HG03558 (cell line): Measurements from ENCODE around the gene ZNF568.

Source experiments
- ATAC-seq: cut with Tn5 transposase; IDR thresholded peaks from one replicate; pipeline ENCODE4 v1.9.1; 2021; ENCODE audit warnings: moderate number of reproducible peaks; ENCODE audit not compliant: unreplicated experiment; ENCODE audit errors: extremely low read depth

Gene ZNF568

DNA sequence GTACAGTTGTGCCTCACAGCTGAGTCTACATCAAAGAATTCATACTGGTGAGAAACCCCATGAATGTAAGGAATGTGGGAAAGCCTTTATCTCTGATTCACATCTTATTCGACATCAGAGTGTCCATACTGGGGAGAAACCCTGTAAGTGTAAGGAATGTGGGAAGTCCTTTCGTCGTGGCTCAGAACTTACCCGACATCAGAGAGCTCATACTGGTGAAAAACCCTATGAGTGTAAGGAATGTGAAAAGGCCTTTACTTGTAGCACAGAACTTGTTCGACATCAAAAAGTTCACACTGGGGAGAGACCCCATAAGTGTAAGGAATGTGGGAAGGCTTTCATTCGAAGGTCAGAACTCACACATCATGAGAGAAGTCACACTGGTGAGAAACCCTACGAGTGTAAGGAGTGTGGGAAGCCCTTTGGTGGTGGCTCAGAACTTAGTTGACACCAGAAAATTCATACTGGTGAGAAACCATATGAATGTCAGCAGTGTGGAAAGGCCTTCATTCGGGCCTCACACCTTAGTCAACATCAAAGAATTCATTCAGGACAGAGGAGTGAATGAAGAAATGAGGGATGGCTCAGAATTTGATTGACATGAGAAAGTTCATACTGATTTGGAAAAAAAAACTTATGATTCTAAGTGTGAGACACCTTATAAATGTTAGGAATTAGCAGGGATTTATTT is 81.2 kb downstream of the ZNF568 start:
- ATAC-seq, result no peak

DNA sequence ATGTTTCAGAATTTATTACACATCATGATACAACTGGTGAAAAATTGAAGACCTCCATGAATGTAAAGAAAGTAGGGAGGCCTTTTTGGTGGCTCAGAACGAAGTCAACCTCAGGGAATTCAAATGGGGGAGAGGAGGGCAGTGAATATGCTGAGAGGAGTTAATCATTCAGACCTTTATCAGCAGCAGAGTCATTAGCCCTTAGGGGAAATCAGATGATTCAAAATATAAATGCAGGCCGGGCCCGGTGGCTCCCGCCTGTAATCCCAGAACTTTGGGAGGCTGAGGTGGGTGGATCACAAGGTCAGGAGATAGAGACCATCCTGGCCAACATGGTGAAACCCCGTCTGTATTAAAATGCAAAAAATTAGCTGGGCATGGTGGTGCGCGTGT is 81.7 kb downstream of the ZNF568 start:
- ATAC-seq, result no peak

DNA sequence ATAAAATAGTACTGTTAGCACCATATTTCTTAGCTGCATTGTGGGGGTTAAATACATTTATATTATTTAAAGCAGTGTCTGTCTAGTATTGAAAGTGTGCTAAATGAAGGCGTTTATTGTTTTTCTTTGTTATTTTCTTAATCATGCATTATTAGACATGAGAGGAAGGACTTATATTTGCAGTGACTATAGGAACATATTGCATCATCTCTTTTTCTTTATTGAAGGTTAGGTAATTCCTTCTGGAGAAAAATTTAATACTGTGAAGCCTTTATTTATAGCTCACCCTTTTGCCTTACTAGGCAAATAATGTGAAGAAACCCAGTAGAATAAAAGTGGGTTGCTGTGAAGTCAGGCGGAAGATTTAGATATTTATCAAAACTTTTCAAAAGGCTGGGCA is 83.2 kb downstream of the ZNF568 start:
- no peak for ATAC-seq

DNA sequence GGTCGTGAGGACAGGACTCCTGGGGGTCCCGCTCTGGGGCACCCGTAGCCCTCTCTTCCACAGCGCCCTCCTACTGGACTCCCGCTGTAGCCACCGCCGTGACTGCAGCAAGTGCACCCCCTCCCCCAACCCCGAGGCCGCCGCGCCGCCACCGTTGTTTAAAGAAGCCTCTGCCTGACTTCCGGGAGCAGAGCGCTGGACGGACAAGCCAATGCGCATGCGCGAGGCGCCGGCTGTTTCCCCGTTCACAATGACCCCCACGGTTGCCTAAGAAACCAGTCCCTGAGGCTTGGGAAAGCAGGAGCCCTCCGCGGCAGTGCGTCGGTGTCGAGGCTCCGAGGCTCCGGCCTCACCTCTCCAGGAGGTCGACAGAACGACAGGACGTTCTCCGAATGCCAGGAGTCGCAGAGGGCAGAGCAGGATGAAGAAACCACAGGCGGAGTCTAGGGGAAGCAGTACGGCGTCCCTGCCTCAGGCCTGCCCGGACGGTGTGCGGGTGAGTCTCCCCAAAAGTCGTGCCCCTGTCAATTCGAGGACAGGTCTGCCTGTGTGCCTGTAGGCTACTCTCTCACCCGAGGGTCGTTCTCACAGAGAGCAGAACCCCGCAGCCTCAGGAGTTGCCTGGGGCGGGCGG is 91.6 kb downstream of the ZNF568 start:
- no peak for ATAC-seq

DNA sequence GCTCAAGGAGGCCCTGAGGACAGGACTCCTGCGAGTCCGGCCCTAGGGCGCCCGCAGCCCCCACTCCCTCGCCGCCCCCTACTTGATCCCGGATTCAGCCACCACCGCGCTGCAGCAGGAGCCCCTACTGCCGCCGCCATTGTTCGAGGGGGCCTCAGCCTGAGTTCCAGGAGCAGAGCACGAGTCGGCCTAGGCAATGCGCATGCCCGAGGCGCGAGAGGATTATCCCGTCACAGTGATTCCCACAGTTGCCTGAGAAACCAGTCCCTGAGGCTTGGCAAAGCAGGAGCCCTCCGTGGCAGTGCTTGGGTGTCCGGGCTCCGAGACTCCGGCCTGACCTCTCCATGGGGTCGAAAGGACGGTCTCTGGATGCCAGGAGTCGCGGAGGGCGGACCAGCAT is 93.7 kb downstream of the ZNF568 start:
- ATAC-seq, result no peak

DNA sequence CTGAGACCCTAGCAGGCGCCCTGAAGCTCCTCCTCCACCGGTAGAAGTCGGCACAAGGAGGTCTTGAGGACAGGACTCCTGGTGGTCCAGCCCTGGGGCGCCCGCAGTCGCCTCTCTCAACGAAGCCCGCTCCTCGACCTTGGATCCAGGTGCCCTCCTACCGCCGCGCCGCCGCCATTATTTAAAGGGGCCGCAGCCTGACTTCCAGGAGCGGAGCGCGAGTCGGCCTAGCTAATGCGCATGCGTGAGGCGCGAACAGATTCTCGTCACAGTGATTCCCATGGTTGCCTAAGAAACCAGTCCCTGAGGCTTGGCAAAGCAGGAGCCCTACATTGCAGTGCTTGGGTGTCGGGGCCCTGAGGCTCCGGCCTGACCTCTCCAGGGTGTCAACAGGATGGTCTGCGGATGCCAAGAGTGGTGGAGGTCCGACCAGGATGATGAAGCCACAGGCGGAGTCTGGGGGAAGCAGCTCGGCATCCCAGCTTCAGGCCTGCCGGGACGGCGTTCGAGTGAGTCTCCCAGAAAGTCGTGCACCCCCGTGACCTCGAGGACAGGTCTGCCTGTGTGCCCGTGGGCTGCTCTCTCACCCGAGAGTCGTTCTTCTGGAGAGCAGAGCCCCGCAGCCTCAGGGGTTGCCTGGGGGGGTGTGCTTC is 96.1 kb downstream of the ZNF568 start:
- no peak for ATAC-seq

DNA sequence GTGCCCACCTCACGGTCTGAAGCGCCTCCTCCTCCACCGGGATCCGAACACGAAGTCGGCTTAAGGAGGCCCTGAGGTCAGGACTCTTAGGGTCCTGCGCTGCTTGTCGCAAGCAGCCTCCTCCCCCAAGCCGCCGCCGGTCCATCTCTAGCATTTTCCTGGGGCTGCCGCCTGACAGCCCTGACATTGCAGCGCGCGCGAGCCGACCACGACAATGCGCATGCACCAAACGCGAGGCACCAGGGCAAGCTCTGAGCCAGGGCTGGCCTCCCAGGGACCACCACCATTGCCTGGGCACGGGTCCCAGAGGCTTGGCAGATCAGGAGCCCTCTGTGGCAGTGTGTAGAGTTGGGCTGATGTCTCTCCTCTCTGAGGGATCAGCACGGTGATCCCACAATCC is 98.3 kb downstream of the ZNF568 start:
- no peak for ATAC-seq

DNA sequence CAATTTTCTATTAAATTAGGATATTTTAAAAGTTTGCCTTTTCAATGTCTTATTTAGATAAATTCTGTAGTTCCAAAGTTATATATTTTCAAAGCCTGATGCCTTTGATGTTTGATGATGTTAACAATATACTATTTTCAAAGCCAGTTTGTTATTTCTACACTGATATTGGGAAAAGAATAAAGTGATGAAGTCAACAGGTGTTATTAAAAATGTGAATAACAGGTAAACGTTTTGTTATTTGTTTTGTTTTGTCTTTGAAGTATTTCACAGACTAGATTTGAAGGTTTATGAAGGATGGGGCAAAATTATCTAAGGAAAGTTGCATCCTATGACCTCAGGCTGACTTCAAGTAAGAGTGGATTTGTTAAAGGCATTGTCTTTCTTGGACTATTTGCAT is 129.0 kb downstream of the ZNF568 start:
- ATAC-seq, result no peak
